ENCODE measurements around the gene GALNT15.

GALNT15 gene

DNA sequence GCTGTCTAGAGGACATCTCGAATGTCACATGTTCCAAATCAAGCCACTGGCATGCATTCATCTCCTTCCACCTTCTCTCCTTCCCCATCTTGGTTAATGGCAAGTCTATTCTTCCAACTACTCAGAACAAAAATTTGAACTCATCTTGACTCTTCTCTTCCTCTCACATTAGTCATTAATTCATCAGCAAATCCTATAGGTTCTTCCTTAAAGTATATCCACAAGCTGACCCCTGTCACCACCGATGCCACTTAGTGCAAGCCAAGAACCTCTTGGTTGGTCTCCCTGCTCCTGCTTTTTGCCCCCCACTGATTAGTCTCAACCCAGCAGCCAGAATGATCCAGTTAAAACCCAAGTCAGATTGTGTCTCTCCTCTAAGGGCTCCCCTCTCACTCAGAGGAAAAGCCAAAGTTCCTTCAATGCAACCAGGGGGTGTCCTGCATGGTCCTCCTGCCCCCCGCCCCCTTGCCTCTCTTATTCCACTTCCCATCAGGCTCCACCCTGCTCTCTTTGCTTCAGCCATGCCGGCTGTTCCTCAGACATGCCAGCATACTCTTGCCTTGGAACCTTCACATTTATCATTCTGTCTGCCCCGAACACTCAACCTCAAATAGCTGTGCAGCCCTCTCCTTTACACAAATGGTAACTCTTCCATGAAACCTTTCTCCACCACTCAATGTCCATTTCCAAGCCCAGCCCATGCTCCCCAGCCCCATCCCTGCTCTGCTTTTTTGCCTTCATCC lies 1.0 kb upstream of the GALNT15 start:
- no peak overlapping the region for H2AFZ ChIP-seq (ENCODE audit: low read depth, low read length)
- no peaks in the 10 kb centered on the region for H4K20me1 ChIP-seq (ENCODE audit: insufficient read depth, low read length)
- H3K9ac ChIP-seq (ENCODE audit: low read length): no peak overlapping the region
- H3K27me3 ChIP-seq (ENCODE audit: low read depth, low read length): peaks cover 56% of the 10 kb centered on the region
- H3K79me2 ChIP-seq (ENCODE audit: low read length): no peaks in the 10 kb centered on the region
- no peak overlapping the region for H3K4me3 ChIP-seq (ENCODE audit: low read length)
- H3K9me3 ChIP-seq (ENCODE audit: insufficient read depth, low read length): no peaks in the 10 kb centered on the region
- TF ChIP-seq, protein P1, sequence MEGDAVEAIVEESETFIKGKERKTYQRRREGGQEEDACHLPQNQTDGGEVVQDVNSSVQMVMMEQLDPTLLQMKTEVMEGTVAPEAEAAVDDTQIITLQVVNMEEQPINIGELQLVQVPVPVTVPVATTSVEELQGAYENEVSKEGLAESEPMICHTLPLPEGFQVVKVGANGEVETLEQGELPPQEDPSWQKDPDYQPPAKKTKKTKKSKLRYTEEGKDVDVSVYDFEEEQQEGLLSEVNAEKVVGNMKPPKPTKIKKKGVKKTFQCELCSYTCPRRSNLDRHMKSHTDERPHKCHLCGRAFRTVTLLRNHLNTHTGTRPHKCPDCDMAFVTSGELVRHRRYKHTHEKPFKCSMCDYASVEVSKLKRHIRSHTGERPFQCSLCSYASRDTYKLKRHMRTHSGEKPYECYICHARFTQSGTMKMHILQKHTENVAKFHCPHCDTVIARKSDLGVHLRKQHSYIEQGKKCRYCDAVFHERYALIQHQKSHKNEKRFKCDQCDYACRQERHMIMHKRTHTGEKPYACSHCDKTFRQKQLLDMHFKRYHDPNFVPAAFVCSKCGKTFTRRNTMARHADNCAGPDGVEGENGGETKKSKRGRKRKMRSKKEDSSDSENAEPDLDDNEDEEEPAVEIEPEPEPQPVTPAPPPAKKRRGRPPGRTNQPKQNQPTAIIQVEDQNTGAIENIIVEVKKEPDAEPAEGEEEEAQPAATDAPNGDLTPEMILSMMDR (IDR thresholded peaks at IDR 0.05; ENCODE audit: low read depth, low read length): no peak
- no peak for TF ChIP-seq EZH2phosphoT487 (IDR thresholded peaks at IDR 0.05; ENCODE audit: low read depth)
- H3K4me2 ChIP-seq (ENCODE audit: low read length): no peak overlapping the region
- H3K27ac ChIP-seq (ENCODE audit: low read length): no peak overlapping the region
- H3K36me3 ChIP-seq (replicated peaks; ENCODE audit: low read depth, low read length): no peaks in the 10 kb centered on the region
- H3K4me1 ChIP-seq (ENCODE audit: low read length): 0 out of 2 replicates have a peak, but pooled peaks cover 3% of the 10 kb centered on the region

DNA sequence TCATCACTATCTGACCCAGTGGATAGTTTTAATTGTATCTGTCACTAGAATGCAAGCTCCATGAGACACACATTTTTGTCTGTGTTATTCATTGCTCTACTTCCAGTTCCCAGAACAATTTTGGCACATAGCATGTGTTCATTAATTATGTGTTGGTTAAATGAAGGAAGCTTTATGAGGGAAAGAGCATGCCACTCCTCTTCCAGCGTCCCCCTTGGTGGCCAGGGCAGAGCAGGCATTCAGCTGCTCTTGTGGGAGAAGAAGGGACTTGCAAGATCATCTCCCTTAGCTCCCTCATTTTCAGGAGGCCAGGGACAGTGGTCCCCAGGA lies 489 bp upstream of the GALNT15 start:
- Histone ChIP-seq H4K20me1 (ENCODE audit: insufficient read depth, low read length) (no peaks in the 10 kb centered on the region), H3K9ac (ENCODE audit: low read length) (no peak overlapping the region), H3K79me2 (ENCODE audit: low read length) (no peaks in the 10 kb centered on the region), H3K9me3 (ENCODE audit: insufficient read depth, low read length) (no peaks in the 10 kb centered on the region), H3K27ac (ENCODE audit: low read length) (no peak overlapping the region), H3K4me3 (ENCODE audit: low read length) (no peak overlapping the region), H3K4me1 (ENCODE audit: low read length) (0 out of 2 replicates have a peak, but pooled peaks cover 3% of the 10 kb centered on the region), H3K27me3 (ENCODE audit: low read depth, low read length) (peaks cover 55% of the 10 kb centered on the region), H2AFZ (ENCODE audit: low read depth, low read length) (no peak overlapping the region), H3K36me3 (replicated peaks; ENCODE audit: low read depth, low read length) (no peaks in the 10 kb centered on the region), H3K4me2 (ENCODE audit: low read length) (no peak overlapping the region)
- TF ChIP-seq, protein P1 (IDR thresholded peaks at IDR 0.05; ENCODE audit: low read depth, low read length): no peak
- TF ChIP-seq EZH2phosphoT487 (IDR thresholded peaks at IDR 0.05; ENCODE audit: low read depth): no peak

DNA sequence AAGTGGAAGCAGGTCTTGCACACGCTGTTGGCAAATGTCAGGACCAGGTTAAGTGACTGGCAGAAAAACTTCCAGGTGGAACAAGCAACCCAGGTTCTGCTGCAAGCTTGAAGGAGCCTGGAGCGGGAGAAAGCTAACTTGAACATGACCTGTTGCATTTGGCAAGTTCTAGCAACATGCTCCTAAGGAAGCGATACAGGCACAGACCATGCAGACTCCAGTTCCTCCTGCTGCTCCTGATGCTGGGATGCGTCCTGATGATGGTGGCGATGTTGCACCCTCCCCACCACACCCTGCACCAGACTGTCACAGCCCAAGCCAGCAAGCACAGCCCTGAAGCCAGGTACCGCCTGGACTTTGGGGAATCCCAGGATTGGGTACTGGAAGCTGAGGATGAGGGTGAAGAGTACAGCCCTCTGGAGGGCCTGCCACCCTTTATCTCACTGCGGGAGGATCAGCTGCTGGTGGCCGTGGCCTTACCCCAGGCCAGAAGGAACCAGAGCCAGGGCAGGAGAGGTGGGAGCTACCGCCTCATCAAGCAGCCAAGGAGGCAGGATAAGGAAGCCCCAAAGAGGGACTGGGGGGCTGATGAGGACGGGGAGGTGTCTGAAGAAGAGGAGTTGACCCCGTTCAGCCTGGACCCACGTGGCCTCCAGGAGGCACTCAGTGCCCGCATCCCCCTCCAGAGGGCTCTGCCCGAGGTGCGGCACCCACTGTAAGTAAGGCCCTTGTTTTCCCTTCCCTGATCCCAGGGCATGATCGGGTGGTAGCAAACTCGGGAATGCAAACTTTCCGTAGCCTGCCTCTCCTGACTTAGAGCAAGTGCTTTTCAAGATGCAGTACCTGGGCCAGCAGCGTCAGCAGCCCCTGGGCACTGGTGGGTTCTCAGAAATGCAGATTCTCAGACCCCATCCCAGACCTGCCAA lies 759 bp downstream of the GALNT15 start:
- no peak overlapping the region for H3K4me3 ChIP-seq (ENCODE audit: low read length)
- peaks cover 55% of the 10 kb centered on the region for H3K27me3 ChIP-seq (ENCODE audit: low read depth, low read length)
- no peak overlapping the region for H3K27ac ChIP-seq (ENCODE audit: low read length)
- H3K4me2 ChIP-seq (ENCODE audit: low read length): no peak overlapping the region
- no peaks in the 10 kb centered on the region for H4K20me1 ChIP-seq (ENCODE audit: insufficient read depth, low read length)
- no peaks in the 10 kb centered on the region for H3K36me3 ChIP-seq (replicated peaks; ENCODE audit: low read depth, low read length)
- H3K9ac ChIP-seq (ENCODE audit: low read length): no peak overlapping the region
- H3K4me1 ChIP-seq (ENCODE audit: low read length): 0 out of 2 replicates have a peak, but pooled peaks cover 3% of the 10 kb centered on the region
- no peaks in the 10 kb centered on the region for H3K9me3 ChIP-seq (ENCODE audit: insufficient read depth, low read length)
- TF ChIP-seq, protein P1 (IDR thresholded peaks at IDR 0.05; ENCODE audit: low read depth, low read length): no peak
- no peak for TF ChIP-seq EZH2phosphoT487 (IDR thresholded peaks at IDR 0.05; ENCODE audit: low read depth)
- H2AFZ ChIP-seq (ENCODE audit: low read depth, low read length): no peak overlapping the region
- H3K79me2 ChIP-seq (ENCODE audit: low read length): no peaks in the 10 kb centered on the region

DNA sequence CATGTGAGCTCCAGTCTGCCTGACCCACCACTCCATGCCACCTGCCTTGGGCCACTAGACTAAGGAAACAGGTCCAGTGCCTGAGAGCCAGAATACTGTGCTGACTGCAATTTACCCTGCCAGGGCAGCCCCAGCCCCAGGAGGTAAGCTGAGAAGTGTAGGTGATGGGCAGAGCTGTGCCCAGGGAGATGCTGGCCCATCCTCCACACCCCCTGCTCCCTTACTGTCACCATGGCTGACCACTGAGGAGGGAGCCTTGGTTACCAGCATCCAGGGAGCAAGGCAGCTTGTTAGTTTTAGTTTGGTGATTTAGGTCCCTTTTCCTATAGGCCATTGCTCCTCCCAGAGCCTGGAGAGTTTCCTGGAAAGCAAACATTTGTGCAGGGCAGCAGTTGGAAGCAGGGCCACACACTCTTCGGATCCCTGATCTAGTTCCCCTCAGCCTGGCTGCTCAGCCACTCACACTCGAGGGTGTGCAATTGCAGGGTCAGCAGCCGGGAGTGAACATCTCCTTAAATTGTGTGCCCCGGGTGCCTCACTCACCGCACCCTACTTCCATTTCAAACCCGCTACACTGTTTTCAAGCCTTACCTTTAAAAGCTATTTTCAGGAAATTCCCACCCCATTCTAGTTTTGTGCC lies 2.0 kb downstream of the GALNT15 start:
- H3K4me2 ChIP-seq (ENCODE audit: low read length): no peak overlapping the region
- H3K27ac ChIP-seq (ENCODE audit: low read length): no peak overlapping the region
- no peaks in the 10 kb centered on the region for H4K20me1 ChIP-seq (ENCODE audit: insufficient read depth, low read length)
- TF ChIP-seq, protein P1 (IDR thresholded peaks at IDR 0.05; ENCODE audit: low read depth, low read length): no peak
- no peak for TF ChIP-seq EZH2phosphoT487 (IDR thresholded peaks at IDR 0.05; ENCODE audit: low read depth)
- no peak overlapping the region for H3K9ac ChIP-seq (ENCODE audit: low read length)
- H3K27me3 ChIP-seq (ENCODE audit: low read depth, low read length): peaks cover 55% of the 10 kb centered on the region
- no peaks in the 10 kb centered on the region for H3K36me3 ChIP-seq (replicated peaks; ENCODE audit: low read depth, low read length)
- no peak overlapping the region for H2AFZ ChIP-seq (ENCODE audit: low read depth, low read length)
- no peaks in the 10 kb centered on the region for H3K9me3 ChIP-seq (ENCODE audit: insufficient read depth, low read length)
- no peaks in the 10 kb centered on the region for H3K79me2 ChIP-seq (ENCODE audit: low read length)
- H3K4me3 ChIP-seq (ENCODE audit: low read length): no peak overlapping the region
- H3K4me1 ChIP-seq (ENCODE audit: low read length): 0 out of 2 replicates have a peak, but pooled peaks cover 3% of the 10 kb centered on the region
